Measurements from ENCODE around the gene FAM124A.

DNA sequence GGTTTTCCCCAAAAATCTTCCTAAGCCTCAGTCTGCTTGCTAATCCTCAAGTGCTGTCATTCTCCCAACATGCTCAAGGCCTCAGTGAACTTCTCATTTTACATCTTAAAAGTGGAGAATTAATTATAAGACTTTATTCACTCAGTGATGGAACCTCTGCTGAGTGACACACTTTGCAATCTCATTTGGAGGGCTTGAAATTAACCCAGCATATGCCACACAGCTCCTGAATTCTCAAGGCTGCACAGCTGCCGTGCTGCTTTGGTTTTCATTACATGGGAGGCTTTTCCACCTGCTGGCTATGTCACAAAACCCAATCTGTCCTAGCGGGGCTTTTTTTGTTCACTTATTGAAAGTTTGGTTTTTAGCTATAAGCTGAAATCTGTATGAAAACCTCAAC lies 89.0 kb downstream of the FAM124A start:
- TF ChIP-seq, protein P1, sequence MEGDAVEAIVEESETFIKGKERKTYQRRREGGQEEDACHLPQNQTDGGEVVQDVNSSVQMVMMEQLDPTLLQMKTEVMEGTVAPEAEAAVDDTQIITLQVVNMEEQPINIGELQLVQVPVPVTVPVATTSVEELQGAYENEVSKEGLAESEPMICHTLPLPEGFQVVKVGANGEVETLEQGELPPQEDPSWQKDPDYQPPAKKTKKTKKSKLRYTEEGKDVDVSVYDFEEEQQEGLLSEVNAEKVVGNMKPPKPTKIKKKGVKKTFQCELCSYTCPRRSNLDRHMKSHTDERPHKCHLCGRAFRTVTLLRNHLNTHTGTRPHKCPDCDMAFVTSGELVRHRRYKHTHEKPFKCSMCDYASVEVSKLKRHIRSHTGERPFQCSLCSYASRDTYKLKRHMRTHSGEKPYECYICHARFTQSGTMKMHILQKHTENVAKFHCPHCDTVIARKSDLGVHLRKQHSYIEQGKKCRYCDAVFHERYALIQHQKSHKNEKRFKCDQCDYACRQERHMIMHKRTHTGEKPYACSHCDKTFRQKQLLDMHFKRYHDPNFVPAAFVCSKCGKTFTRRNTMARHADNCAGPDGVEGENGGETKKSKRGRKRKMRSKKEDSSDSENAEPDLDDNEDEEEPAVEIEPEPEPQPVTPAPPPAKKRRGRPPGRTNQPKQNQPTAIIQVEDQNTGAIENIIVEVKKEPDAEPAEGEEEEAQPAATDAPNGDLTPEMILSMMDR (IDR thresholded peaks at IDR 0.05 in 8 of 11, conservative IDR thresholded peaks at IDR 0.05 in 3 of 11), result no peak
- TF ChIP-seq POLR2AphosphoS5 (IDR thresholded peaks at IDR 0.05), result no peak
